Measurements from ENCODE around the gene GPC6.

DNA sequence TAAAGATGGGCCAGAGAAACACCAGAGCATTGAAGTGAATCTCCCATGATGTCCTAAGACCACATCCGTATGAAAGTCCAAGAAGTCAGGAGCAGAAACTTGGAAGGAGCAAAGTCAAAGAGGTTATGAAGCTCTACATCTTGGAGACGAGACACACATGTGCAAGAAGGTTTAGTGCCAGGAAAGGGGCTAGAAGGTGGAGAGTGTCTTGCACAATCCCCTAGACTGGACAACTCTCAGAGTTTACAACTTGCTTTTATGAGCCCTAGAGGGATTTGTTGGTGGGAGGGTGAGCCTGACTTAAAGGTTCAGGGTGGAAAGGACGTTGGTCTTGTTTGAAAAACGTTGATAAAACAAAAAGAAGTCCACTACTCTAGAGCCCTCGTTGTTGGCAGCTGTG lies 150.6 kb downstream of the GPC6 start:
- TF ChIP-seq, protein P1, sequence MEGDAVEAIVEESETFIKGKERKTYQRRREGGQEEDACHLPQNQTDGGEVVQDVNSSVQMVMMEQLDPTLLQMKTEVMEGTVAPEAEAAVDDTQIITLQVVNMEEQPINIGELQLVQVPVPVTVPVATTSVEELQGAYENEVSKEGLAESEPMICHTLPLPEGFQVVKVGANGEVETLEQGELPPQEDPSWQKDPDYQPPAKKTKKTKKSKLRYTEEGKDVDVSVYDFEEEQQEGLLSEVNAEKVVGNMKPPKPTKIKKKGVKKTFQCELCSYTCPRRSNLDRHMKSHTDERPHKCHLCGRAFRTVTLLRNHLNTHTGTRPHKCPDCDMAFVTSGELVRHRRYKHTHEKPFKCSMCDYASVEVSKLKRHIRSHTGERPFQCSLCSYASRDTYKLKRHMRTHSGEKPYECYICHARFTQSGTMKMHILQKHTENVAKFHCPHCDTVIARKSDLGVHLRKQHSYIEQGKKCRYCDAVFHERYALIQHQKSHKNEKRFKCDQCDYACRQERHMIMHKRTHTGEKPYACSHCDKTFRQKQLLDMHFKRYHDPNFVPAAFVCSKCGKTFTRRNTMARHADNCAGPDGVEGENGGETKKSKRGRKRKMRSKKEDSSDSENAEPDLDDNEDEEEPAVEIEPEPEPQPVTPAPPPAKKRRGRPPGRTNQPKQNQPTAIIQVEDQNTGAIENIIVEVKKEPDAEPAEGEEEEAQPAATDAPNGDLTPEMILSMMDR (IDR thresholded peaks at IDR 0.05), result no peak
- TF ChIP-seq POLR2A (IDR thresholded peaks at IDR 0.05) (no peak), POLR2AphosphoS5 (IDR thresholded peaks at IDR 0.05) (no peak)
